ENCODE measurements around the gene WNT1.

WNT1 gene

DNA sequence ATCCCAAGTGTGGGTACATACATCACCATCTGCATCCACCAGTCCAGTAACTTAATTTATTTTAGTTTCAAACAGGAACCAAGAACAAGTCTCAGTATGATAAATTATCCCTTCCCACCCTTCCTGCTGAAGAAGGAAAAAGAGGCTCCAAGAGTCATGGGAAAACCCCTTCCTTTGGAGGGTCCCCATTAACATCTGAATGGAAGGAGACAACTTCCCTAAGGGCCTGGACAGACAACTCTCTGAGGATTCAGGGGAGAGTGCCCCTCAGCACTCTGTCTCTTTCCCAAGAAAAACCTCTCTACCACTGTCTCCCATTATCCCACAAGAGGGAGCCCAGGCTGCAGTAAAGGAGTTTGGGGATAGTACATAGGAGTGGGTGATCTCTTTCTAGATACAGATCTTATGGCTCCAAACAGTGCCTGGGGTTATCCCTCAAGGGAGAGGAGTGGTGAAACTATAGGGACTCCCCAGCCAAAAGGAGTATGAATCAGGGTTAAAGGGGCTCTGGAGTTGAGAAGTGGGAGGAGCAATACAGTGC lies 12.8 kb upstream of the WNT1 start:
- no peaks in the 10 kb centered on the region for H3K36me3 ChIP-seq (ENCODE audit: control insufficient read depth, insufficient read depth, low read length)
- no peaks in the 10 kb centered on the region for H3K9me3 ChIP-seq (ENCODE audit: control insufficient read depth, low read length)
- peaks cover 25% of the 10 kb centered on the region for H3K27me3 ChIP-seq (ENCODE audit: control insufficient read depth, insufficient read depth, low read length)
- no peak overlapping the region for H3K4me3 ChIP-seq (ENCODE audit: low read length)
- no peak overlapping the region for H3K9ac ChIP-seq (ENCODE audit: low read length)
- H3K4me1 ChIP-seq (ENCODE audit: control insufficient read depth, insufficient read depth, low read length) = peaks cover 13% of the 10 kb centered on the region

DNA sequence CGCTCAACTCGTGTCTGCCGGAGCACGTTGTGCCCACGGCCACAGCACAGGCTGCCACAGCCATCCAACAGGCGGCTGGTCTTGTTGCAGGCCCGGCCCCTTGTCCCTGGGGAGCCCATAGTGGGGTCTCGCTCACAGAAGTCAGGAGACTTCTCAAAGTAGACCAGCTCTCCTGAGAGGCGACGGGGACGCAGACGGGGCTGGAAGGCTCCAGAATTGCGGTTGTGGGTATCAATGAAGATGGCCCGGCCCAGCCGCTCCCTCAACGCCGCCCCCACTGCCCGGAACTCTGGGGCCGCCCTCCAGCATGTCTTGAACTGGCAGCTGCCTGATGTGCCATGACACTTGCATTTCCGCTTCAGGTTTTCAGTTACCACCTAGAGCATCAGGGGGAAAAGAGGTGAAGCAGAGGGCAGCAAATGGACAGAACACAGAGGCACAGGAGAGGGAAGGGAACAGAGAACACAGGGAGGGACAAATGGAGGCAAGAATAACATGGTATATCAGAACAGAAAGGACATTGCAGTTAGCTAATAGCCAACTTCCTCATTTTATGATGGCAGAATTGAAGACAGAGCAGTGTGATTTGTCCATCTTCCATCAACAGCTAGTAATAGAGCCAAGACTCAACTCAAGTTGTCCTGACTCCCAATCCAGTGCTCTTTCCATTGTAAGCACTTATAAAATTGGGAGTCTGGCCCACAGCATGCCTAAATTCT lies 11.8 kb upstream of the WNT1 start:
- H3K4me3 ChIP-seq (ENCODE audit: low read length) = no peak overlapping the region
- peaks cover 22% of the 10 kb centered on the region for H3K4me1 ChIP-seq (ENCODE audit: control insufficient read depth, insufficient read depth, low read length)
- H3K27me3 ChIP-seq (ENCODE audit: control insufficient read depth, insufficient read depth, low read length) = peaks cover 29% of the 10 kb centered on the region

DNA sequence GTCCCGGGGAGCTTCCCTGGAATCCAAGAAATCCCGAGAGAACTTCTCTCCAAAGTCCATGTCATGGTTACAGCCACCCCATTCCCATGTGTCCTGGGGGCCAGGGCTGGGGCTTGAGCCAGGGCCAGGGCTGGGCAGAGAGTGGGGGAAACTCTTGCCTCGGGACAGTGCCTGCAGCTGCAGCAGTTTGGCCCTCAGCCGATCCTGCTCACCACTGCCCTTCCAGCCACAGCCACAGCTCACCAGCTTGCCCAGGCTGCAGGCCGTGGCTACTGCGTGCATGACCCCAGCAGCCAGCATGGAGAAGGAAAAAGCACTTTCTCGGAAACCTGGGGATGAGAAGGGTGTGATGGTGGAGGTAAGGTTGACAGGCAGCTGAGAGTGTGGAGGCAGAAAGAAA lies 10.1 kb upstream of the WNT1 start:
- Histone ChIP-seq H3K27me3 (ENCODE audit: control insufficient read depth, insufficient read depth, low read length) (peaks cover 46% of the 10 kb centered on the region), H3K36me3 (ENCODE audit: control insufficient read depth, insufficient read depth, low read length) (no peaks in the 10 kb centered on the region), H3K4me1 (ENCODE audit: control insufficient read depth, insufficient read depth, low read length) (peaks cover 28% of the 10 kb centered on the region)

More for the DNA sequence above, 11.8 kb upstream of the WNT1 start:
- Histone ChIP-seq H3K9ac (ENCODE audit: low read length) (no peak overlapping the region), H3K9me3 (ENCODE audit: control insufficient read depth, low read length) (no peaks in the 10 kb centered on the region), H3K36me3 (ENCODE audit: control insufficient read depth, insufficient read depth, low read length) (no peaks in the 10 kb centered on the region)

DNA sequence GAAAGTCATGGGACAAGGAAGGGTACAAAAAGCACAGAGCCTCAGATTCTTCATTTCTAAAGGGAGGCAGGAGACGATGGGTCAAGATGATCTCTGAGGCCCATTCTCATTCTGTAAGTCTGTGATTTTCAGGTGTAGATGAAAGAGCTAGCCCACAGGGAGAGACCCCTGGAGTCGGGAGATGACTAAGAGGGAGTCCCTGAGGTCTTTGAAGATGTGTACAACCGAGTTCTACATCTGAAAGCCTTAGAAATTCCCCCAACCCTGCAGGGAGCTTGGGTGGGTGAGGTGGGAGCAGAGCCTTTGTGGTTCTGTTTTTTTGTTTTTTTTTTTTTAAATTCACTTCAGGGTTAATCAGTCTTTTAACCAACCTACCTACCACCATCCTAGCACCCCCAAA lies 9.7 kb upstream of the WNT1 start:
- peaks cover 51% of the 10 kb centered on the region for H3K27me3 ChIP-seq (ENCODE audit: control insufficient read depth, insufficient read depth, low read length)

More for the DNA sequence above, 10.1 kb upstream of the WNT1 start:
- no peak overlapping the region for H3K4me3 ChIP-seq (ENCODE audit: low read length)
- H3K9ac ChIP-seq (ENCODE audit: low read length) = no peak overlapping the region
- H3K9me3 ChIP-seq (ENCODE audit: control insufficient read depth, low read length) = no peaks in the 10 kb centered on the region

DNA sequence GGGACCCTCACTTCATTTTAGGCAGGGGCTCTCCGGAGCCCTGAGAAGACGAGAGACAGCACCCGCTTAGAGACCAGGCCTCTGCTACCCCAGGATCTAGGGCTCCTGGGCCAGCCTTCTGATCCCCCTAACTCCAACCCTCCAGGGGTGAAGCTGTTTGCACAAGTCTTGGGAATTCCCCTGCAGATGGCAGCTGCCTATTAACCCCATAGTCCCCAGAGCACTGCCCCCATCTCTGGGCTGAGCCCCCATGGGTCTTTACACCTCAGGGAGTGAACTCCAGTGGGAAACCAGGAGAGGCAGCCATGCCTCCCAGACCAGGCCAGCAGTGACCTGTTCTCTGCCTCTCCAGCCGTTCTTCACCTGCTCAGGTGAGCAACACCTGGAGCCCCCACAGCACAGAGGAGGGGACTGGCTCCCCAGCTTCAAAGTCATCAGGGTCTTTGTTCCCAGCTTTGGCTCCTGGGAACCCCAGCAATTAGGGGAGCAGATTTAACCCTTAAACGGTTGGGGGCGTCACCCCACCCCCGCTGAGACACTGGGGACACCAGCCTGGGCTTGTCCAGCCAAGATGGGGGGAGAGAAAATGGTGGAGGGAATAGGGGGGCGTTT lies 8.9 kb upstream of the WNT1 start:
- H3K36me3 ChIP-seq (ENCODE audit: control insufficient read depth, insufficient read depth, low read length) = no peaks in the 10 kb centered on the region
- peak overlapping the region; percentile 12 for H3K9ac ChIP-seq (ENCODE audit: low read length)
- peaks cover 28% of the 10 kb centered on the region for H3K4me1 ChIP-seq (ENCODE audit: control insufficient read depth, insufficient read depth, low read length)
- H3K4me3 ChIP-seq (ENCODE audit: low read length) = no peak overlapping the region
- H3K27me3 ChIP-seq (ENCODE audit: control insufficient read depth, insufficient read depth, low read length) = peaks cover 59% of the 10 kb centered on the region
- H3K9me3 ChIP-seq (ENCODE audit: control insufficient read depth, low read length) = no peaks in the 10 kb centered on the region

More for the DNA sequence above, 9.7 kb upstream of the WNT1 start:
- Histone ChIP-seq H3K9me3 (ENCODE audit: control insufficient read depth, low read length) (no peaks in the 10 kb centered on the region), H3K4me3 (ENCODE audit: low read length) (no peak overlapping the region), H3K9ac (ENCODE audit: low read length) (no peak overlapping the region), H3K4me1 (ENCODE audit: control insufficient read depth, insufficient read depth, low read length) (peaks cover 28% of the 10 kb centered on the region), H3K36me3 (ENCODE audit: control insufficient read depth, insufficient read depth, low read length) (no peaks in the 10 kb centered on the region)

DNA sequence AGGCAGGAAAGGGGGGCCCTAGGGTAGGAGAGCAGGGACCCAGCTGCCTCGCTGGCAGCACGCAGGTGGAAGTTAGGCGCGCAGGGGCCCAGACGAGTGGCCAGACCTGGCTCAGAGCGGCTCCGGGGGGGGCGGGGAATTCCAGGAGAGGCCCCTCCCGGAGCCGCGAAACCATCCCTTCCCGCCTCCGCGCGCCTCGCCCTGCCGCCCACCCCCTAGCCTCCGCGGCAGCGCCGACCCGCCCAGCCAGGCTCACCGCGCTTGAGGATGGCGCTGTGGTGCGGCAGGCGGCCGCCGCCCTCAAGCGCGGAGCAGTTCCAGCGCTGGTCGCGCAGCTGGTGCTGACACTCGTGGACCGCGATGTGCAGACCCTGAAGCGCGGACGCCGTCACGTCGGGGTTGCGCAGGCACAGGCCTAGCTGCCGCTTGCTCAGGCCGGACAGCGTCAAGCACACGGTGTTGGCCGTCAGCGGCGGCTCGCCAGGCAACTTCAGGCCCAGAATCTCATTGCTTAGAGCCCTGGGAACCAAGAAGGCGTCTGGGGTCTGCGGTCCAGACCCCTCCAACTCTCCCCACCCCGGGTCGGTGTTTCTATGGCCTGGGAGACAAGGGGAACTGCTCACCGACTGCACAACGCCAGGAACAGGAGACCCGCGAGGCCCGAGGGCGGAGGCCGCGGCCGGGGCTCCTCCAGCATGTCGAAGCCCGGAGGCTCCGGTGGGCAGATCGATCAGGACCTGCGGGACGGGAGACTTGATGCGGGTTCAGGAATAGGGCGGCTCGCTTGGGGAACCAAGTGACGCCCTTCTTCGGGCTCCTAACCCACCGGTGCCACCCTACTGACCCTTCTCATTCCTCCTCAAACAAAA lies 8.1 kb upstream of the WNT1 start:
- H3K9me3 ChIP-seq (ENCODE audit: control insufficient read depth, low read length) = no peaks in the 10 kb centered on the region
- peaks cover 28% of the 10 kb centered on the region for H3K4me1 ChIP-seq (ENCODE audit: control insufficient read depth, insufficient read depth, low read length)
- H3K27me3 ChIP-seq (ENCODE audit: control insufficient read depth, insufficient read depth, low read length) = peaks cover 67% of the 10 kb centered on the region
- H3K36me3 ChIP-seq (ENCODE audit: control insufficient read depth, insufficient read depth, low read length) = no peaks in the 10 kb centered on the region
- no peak overlapping the region for H3K9ac ChIP-seq (ENCODE audit: low read length)
- no peak overlapping the region for H3K4me3 ChIP-seq (ENCODE audit: low read length)

DNA sequence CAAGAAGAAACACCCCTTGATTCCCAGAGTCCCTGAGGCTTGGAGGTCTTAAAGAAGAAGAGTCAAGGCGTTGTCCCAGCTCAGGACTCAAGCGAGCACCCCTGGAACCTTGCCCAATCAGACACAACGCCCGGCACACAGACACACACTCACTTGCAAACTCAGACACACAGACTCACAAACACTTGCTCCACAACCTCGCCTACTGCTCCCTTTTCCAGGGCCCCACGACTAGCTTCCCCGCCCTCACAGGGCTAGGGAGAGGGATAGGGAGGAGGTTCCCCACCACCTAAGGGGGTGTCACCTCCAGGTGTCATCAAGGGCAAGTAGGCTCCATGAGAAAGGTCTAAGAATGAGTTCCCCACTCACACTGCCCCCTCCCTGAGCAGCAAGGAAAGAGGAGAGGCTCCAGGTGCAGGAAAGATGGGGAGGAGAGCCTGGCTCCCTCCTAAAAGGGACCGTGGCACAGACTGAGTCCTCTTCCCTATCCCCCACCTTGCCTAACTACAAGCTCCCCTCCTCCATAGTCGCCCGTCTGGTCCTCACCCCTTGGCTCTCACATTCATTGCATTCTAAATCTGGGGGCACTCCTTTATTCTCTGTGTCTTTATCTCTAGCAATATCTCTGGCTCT lies 7.3 kb upstream of the WNT1 start:
- H3K36me3 ChIP-seq (ENCODE audit: control insufficient read depth, insufficient read depth, low read length) = no peaks in the 10 kb centered on the region
- no peak overlapping the region for H3K9ac ChIP-seq (ENCODE audit: low read length)
- no peak overlapping the region for H3K4me3 ChIP-seq (ENCODE audit: low read length)
- H3K4me1 ChIP-seq (ENCODE audit: control insufficient read depth, insufficient read depth, low read length) = peaks cover 28% of the 10 kb centered on the region
- H3K27me3 ChIP-seq (ENCODE audit: control insufficient read depth, insufficient read depth, low read length) = peaks cover 71% of the 10 kb centered on the region
- H3K9me3 ChIP-seq (ENCODE audit: control insufficient read depth, low read length) = no peaks in the 10 kb centered on the region

DNA sequence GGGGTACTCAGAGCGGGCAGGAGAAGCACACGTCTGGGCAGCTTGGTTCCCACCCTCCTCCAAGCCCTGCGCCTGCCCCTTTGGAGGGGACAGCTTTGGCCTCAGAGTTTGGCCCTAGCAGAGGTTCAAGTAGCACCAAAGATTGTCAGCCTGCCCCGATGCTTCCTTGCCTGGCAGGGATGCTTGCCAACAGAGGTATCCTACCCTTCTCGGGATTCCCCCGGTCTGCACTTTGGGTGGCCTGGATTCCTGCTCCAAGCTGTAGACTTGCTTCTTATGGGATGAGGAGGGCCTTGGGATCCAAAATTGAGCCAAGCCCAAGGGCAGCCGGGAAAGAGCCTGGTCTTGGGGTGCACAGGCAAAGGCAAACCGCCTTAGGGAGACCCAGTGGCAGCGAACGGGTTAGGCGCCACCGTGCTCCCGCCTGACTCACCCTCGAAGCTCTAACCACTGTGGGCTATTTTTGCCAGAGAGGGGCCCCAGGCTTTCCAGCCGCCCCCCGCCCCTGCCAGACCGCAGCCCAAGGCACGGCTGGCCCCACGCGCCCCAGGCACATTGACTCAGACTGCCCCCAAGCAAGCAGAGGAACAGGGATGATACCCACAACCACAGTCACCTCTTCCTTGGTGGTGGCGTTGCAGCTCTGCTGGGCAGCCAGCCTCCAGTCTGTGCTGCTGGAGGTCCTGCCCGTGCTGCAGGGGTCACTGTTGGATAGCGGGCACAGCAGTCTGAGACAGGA lies 5.7 kb upstream of the WNT1 start:
- H3K27me3 ChIP-seq (ENCODE audit: control insufficient read depth, insufficient read depth, low read length) = peaks cover 79% of the 10 kb centered on the region
- H3K4me3 ChIP-seq (ENCODE audit: low read length) = no peak overlapping the region
- H3K4me1 ChIP-seq (ENCODE audit: control insufficient read depth, insufficient read depth, low read length) = peaks cover 30% of the 10 kb centered on the region

DNA sequence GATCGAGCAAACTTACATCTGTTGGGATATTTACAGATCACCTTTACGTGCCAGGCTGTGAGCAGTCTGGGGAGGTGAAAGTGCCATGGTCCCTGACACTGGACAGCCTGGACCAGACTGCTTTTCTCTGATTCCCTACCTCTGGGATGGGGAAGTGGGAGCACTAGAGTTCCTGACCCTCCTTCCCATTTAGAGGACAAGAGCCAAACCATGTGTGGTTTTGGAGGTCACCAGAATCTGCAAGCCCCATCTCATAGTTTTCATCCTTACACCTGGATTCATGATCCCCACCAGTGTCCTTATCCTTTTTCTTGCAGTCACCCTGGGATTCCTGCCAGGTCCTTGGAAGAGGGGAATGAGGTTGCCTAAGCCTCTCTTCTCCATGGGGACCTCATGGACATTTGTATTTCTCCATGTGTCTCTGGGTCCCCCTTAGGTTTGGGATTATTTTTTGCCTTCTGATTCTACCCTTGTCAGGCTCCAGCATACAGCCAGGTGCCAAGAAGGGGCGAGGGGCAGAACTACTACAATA lies 5.1 kb upstream of the WNT1 start:
- no peak overlapping the region for H3K9ac ChIP-seq (ENCODE audit: low read length)
- no peak overlapping the region for H3K4me3 ChIP-seq (ENCODE audit: low read length)
- no peaks in the 10 kb centered on the region for H3K9me3 ChIP-seq (ENCODE audit: control insufficient read depth, low read length)
- H3K27me3 ChIP-seq (ENCODE audit: control insufficient read depth, insufficient read depth, low read length) = peaks cover 84% of the 10 kb centered on the region
- H3K4me1 ChIP-seq (ENCODE audit: control insufficient read depth, insufficient read depth, low read length) = peaks cover 37% of the 10 kb centered on the region
- H3K36me3 ChIP-seq (ENCODE audit: control insufficient read depth, insufficient read depth, low read length) = no peaks in the 10 kb centered on the region

More for the DNA sequence above, 5.7 kb upstream of the WNT1 start:
- H3K36me3 ChIP-seq (ENCODE audit: control insufficient read depth, insufficient read depth, low read length) = no peaks in the 10 kb centered on the region
- H3K9me3 ChIP-seq (ENCODE audit: control insufficient read depth, low read length) = no peaks in the 10 kb centered on the region
- no peak overlapping the region for H3K9ac ChIP-seq (ENCODE audit: low read length)

DNA sequence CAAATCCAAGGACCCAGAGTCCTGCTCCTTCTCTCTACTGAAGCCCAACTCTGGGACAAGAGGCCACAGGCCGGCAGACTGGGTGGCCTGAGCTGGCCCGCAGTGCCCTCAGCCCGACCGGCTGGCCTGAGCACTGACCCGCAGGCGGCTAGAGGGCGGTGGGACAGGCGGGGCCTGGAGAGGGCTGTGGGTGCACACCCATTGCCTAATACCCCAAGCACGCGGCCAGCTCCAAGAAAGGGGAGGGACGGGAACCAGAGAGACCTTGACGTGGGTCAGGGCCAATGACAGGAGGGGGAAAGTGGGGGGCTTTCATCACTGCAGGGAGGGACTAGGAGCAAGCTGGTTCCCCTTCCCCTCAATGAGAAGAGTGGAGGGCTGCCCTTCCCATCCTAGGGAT lies 4.6 kb upstream of the WNT1 start:
- H3K4me3 ChIP-seq (ENCODE audit: low read length) = no peak overlapping the region
- peaks cover 86% of the 10 kb centered on the region for H3K27me3 ChIP-seq (ENCODE audit: control insufficient read depth, insufficient read depth, low read length)
- peaks cover 42% of the 10 kb centered on the region for H3K4me1 ChIP-seq (ENCODE audit: control insufficient read depth, insufficient read depth, low read length)

More for the DNA sequence above, 4.6 kb upstream of the WNT1 start:
- Histone ChIP-seq H3K9me3 (ENCODE audit: control insufficient read depth, low read length) (no peaks in the 10 kb centered on the region), H3K36me3 (ENCODE audit: control insufficient read depth, insufficient read depth, low read length) (no peaks in the 10 kb centered on the region), H3K9ac (ENCODE audit: low read length) (no peak overlapping the region)

Data from mucosa of stomach (tissue), 1 donor.